Central memory CD8-positive, alpha-beta T cell (primary cell): ENCODE measurements around the gene CPVL.
"Not testable (repeated sequence)": the region's sequence is repeated elsewhere in the genome, so short reads cannot be mapped to it uniquely, and the experiment has no call there.

Experiments used
- ATAC-seq: fragments of 150-1000 bp; cut with Tn5 transposase; replicated peaks from 2 replicates; pipeline ENCODE4 v1.10.0; 2022; ENCODE audit warnings: mild to moderate bottlenecking, moderate FRiP score, moderate number of reproducible peaks; ENCODE audit not compliant: poor library complexity, severe bottlenecking; ENCODE audit errors: extremely low read depth
- DNase-seq, 2 donors: peaks; one replicate each; pipeline ENCODE4 v3.0.0; 2021; ENCODE audit warnings: low spot score in 2 of 2
- H3K27ac Mint-ChIP-seq: one replicate; pipeline ENCODE4 v1.8.0; 2022; ENCODE audit warnings: low read depth, mild to moderate bottlenecking, moderate library complexity, mixed read lengths
- H3K27me3 Mint-ChIP-seq: one replicate; pipeline ENCODE4 v1.8.0; 2022; ENCODE audit warnings: mixed read lengths
- H3K36me3 Mint-ChIP-seq: one replicate; pipeline ENCODE4 v1.8.0; 2022; ENCODE audit warnings: mild to moderate bottlenecking, moderate library complexity, mixed read lengths; ENCODE audit not compliant: insufficient read depth
- H3K4me1 Mint-ChIP-seq: one replicate; pipeline ENCODE4 v1.8.0; 2022; ENCODE audit warnings: mixed read lengths
- H3K4me3 Mint-ChIP-seq: one replicate; pipeline ENCODE4 v1.8.0; 2022; ENCODE audit warnings: mild to moderate bottlenecking, moderate library complexity, mixed read lengths
- H3K9me3 Mint-ChIP-seq: one replicate; pipeline ENCODE4 v1.8.0; 2022; ENCODE audit warnings: mixed read lengths

CPVL gene

GRCh38 chr7:29093091-29093490, 53.2 kb downstream of the CPVL start:
- ATAC-seq, H3K9me3 Mint-ChIP-seq, H3K27ac Mint-ChIP-seq, DNase-seq, H3K4me3 Mint-ChIP-seq, H3K36me3 Mint-ChIP-seq: not testable (repeated sequence)
- H3K4me1 Mint-ChIP-seq = peaks cover 16% of the 10 kb centered on the region
- peaks cover 30% of the 10 kb centered on the region for H3K27me3 Mint-ChIP-seq

- ATAC-seq (peak; percentile 76), DNase-seq (no peak)
- Mint-ChIP-seq H3K27me3 (peaks cover 30% of the 10 kb centered on the region), H3K4me3 (peak overlapping the region; percentile 60), H3K36me3 (no peaks in the 10 kb centered on the region), H3K4me1 (peaks cover 16% of the 10 kb centered on the region), H3K9me3 (no peaks in the 10 kb centered on the region), H3K27ac (peak overlapping the region; percentile 59)
Observed at GRCh38 chr7:29091715-29092114, 54.6 kb downstream of the CPVL start.

- DNase-seq = no peak
- Mint-ChIP-seq H3K4me3 (peak overlapping the region; percentile 60), H3K36me3 (no peaks in the 10 kb centered on the region), H3K9me3 (no peaks in the 10 kb centered on the region), H3K27ac (peak overlapping the region; percentile 59), H3K27me3 (peaks cover 30% of the 10 kb centered on the region), H3K4me1 (peaks cover 16% of the 10 kb centered on the region)
- ATAC-seq = no peak
Observed at GRCh38 chr7:29090836-29091601, 55.3 kb downstream of the CPVL start.

- Mint-ChIP-seq H3K36me3 (no peaks in the 10 kb centered on the region), H3K4me3 (no peak overlapping the region)
Observed at GRCh38 chr7:29090151-29090805, 56.1 kb downstream of the CPVL start.

GRCh38 chr7:29087840-29088170, 58.5 kb downstream of the CPVL start:
- Mint-ChIP-seq H3K9me3 (no peaks in the 10 kb centered on the region), H3K36me3 (no peaks in the 10 kb centered on the region), H3K27me3 (peaks cover 20% of the 10 kb centered on the region), H3K27ac (no peak overlapping the region), H3K4me3 (no peak overlapping the region), H3K4me1 (peaks cover 16% of the 10 kb centered on the region)
- DNase-seq = no peak
- ATAC-seq = no peak

More at GRCh38 chr7:29090151-29090805, 56.1 kb downstream of the CPVL start:
- Mint-ChIP-seq H3K27ac (no peak overlapping the region), H3K9me3 (no peaks in the 10 kb centered on the region), H3K27me3 (peaks cover 25% of the 10 kb centered on the region), H3K4me1 (peaks cover 16% of the 10 kb centered on the region)
- ATAC-seq (no peak), DNase-seq (no peak)

- no peaks in the 10 kb centered on the region for H3K9me3 Mint-ChIP-seq
- DNase-seq (no peak), ATAC-seq (no peak)
- H3K36me3 Mint-ChIP-seq = no peaks in the 10 kb centered on the region
- no peak overlapping the region for H3K4me3 Mint-ChIP-seq
- peaks cover 16% of the 10 kb centered on the region for H3K27me3 Mint-ChIP-seq
- peaks cover 13% of the 10 kb centered on the region for H3K4me1 Mint-ChIP-seq
- H3K27ac Mint-ChIP-seq = no peak overlapping the region
Observed at GRCh38 chr7:29086545-29086944, 59.8 kb downstream of the CPVL start.

GRCh38 chr7:29084832-29085231, 61.5 kb downstream of the CPVL start:
- Mint-ChIP-seq H3K4me3 (no peak overlapping the region), H3K9me3 (no peaks in the 10 kb centered on the region), H3K27ac (no peak overlapping the region), H3K4me1 (no peaks in the 10 kb centered on the region), H3K27me3 (no peaks in the 10 kb centered on the region), H3K36me3 (no peaks in the 10 kb centered on the region)
- DNase-seq = no peak
- no peak for ATAC-seq

GRCh38 chr7:29080803-29081202, 65.5 kb downstream of the CPVL start:
- Mint-ChIP-seq H3K36me3 (no peaks in the 10 kb centered on the region), H3K27me3 (no peaks in the 10 kb centered on the region), H3K4me3 (no peak overlapping the region), H3K9me3 (no peaks in the 10 kb centered on the region), H3K27ac (no peak overlapping the region), H3K4me1 (no peaks in the 10 kb centered on the region)
- no peak for DNase-seq
- ATAC-seq = no peak

GRCh38 chr7:29078311-29079260, 67.8 kb downstream of the CPVL start:
- peaks cover 13% of the 10 kb centered on the region for H3K27me3 Mint-ChIP-seq
- ATAC-seq (no peak), DNase-seq (no peak)
- no peak overlapping the region for H3K27ac Mint-ChIP-seq
- H3K36me3 Mint-ChIP-seq = no peaks in the 10 kb centered on the region
- H3K9me3 Mint-ChIP-seq = no peaks in the 10 kb centered on the region
- H3K4me3 Mint-ChIP-seq = no peak overlapping the region
- H3K4me1 Mint-ChIP-seq = no peaks in the 10 kb centered on the region

GRCh38 chr7:29077854-29078253, 68.5 kb downstream of the CPVL start:
- DNase-seq = no peak
- H3K27ac Mint-ChIP-seq = no peak overlapping the region
- no peaks in the 10 kb centered on the region for H3K9me3 Mint-ChIP-seq
- no peaks in the 10 kb centered on the region for H3K36me3 Mint-ChIP-seq
- H3K4me1 Mint-ChIP-seq = no peaks in the 10 kb centered on the region
- ATAC-seq = no peak
- no peak overlapping the region for H3K4me3 Mint-ChIP-seq
- peaks cover 21% of the 10 kb centered on the region for H3K27me3 Mint-ChIP-seq

- no peaks in the 10 kb centered on the region for H3K36me3 Mint-ChIP-seq
- ATAC-seq (no peak), DNase-seq (no peak)
- no peak overlapping the region for H3K27ac Mint-ChIP-seq
- H3K4me1 Mint-ChIP-seq = no peaks in the 10 kb centered on the region
- H3K4me3 Mint-ChIP-seq = no peak overlapping the region
- H3K27me3 Mint-ChIP-seq = peaks cover 22% of the 10 kb centered on the region
- H3K9me3 Mint-ChIP-seq = no peaks in the 10 kb centered on the region
Observed at GRCh38 chr7:29077176-29077575, 69.2 kb downstream of the CPVL start.

- H3K27me3 Mint-ChIP-seq = peaks cover 22% of the 10 kb centered on the region
- no peak for ATAC-seq
- no peaks in the 10 kb centered on the region for H3K4me1 Mint-ChIP-seq
- H3K9me3 Mint-ChIP-seq = no peaks in the 10 kb centered on the region
- H3K36me3 Mint-ChIP-seq = no peaks in the 10 kb centered on the region
- no peak overlapping the region for H3K27ac Mint-ChIP-seq
- no peak overlapping the region for H3K4me3 Mint-ChIP-seq
- no peak for DNase-seq
Observed at GRCh38 chr7:29076631-29077030, 69.7 kb downstream of the CPVL start.
